ENCODE measurements around the gene WWOX.

WWOX gene

DNA sequence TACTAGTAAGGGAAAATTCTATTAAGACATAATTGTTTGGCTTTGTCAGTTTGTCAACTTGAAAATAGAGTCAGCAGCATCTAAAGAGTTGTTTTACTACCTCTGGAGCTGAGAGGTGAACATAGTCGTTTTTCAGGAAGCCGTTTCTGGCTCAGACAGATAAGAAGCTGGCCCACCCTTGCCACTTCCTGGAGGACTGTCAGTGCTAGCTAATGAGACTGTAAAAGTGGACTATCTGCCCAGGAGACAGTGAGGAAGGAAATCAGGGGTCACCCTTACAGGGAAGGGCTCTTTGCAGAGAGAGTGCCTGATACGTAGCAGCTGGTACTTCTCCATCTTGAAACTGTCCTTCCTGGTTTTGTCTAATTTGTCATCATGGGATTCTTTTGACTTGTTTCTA is 328.7 kb downstream of the WWOX start (continued):
- TF ChIP-seq, protein P1, sequence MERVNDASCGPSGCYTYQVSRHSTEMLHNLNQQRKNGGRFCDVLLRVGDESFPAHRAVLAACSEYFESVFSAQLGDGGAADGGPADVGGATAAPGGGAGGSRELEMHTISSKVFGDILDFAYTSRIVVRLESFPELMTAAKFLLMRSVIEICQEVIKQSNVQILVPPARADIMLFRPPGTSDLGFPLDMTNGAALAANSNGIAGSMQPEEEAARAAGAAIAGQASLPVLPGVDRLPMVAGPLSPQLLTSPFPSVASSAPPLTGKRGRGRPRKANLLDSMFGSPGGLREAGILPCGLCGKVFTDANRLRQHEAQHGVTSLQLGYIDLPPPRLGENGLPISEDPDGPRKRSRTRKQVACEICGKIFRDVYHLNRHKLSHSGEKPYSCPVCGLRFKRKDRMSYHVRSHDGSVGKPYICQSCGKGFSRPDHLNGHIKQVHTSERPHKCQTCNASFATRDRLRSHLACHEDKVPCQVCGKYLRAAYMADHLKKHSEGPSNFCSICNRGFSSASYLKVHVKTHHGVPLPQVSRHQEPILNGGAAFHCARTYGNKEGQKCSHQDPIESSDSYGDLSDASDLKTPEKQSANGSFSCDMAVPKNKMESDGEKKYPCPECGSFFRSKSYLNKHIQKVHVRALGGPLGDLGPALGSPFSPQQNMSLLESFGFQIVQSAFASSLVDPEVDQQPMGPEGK (CRISPR knock-in tag; IDR thresholded peaks at IDR 0.05; ENCODE audit: borderline replicate concordance) = no peak
- TF ChIP-seq PPARA (CRISPR knock-in tag; IDR thresholded peaks at IDR 0.05; ENCODE audit: borderline replicate concordance) = no peak
- TF ChIP-seq OSR1 (CRISPR knock-in tag; IDR thresholded peaks at IDR 0.05) = no peak
- no peak for TF ChIP-seq ZNF70 (CRISPR knock-in tag; IDR thresholded peaks at IDR 0.05)
- no peak for TF ChIP-seq ZFP3 (CRISPR knock-in tag; IDR thresholded peaks at IDR 0.05)
- no peak for TF ChIP-seq ARNTL (CRISPR knock-in tag; IDR thresholded peaks at IDR 0.05; ENCODE audit: borderline replicate concordance, low read depth)

DNA sequence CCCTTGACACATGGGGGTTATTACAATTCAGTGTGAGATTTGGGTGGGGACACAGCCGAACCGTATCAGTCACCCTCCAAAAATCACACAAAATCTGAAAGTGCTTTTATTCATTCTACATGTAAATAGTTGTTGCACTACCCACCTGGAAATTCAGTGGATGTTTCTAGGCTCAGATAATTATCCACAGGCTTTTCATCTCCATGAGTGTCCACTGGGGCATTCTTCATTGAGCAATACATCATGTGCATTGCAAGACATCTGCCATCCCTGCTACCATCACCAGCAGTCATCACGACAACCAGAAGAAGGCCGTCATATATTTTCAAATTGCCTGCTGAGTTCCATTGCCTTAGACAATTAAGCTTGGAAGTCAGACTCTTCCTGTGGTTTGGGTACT is 330.8 kb downstream of the WWOX start:
- no peak for ATAC-seq
- TF ChIP-seq, protein P2, sequence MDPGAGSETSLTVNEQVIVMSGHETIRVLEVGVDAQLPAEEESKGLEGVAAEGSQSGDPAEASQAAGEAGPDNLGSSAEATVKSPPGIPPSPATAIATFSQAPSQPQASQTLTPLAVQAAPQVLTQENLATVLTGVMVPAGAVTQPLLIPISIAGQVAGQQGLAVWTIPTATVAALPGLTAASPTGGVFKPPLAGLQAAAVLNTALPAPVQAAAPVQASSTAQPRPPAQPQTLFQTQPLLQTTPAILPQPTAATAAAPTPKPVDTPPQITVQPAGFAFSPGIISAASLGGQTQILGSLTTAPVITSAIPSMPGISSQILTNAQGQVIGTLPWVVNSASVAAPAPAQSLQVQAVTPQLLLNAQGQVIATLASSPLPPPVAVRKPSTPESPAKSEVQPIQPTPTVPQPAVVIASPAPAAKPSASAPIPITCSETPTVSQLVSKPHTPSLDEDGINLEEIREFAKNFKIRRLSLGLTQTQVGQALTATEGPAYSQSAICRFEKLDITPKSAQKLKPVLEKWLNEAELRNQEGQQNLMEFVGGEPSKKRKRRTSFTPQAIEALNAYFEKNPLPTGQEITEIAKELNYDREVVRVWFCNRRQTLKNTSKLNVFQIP (CRISPR knock-in tag; IDR thresholded peaks at IDR 0.05; ENCODE audit: borderline replicate concordance, low read depth) = no peak
- TF ChIP-seq, protein P3, sequence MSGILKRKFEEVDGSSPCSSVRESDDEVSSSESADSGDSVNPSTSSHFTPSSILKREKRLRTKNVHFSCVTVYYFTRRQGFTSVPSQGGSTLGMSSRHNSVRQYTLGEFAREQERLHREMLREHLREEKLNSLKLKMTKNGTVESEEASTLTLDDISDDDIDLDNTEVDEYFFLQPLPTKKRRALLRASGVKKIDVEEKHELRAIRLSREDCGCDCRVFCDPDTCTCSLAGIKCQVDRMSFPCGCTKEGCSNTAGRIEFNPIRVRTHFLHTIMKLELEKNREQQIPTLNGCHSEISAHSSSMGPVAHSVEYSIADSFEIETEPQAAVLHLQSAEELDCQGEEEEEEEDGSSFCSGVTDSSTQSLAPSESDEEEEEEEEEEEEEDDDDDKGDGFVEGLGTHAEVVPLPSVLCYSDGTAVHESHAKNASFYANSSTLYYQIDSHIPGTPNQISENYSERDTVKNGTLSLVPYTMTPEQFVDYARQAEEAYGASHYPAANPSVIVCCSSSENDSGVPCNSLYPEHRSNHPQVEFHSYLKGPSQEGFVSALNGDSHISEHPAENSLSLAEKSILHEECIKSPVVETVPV (CRISPR knock-in tag; IDR thresholded peaks at IDR 0.05) = no peak
- TF ChIP-seq BACH2 (CRISPR knock-in tag; IDR thresholded peaks at IDR 0.05; ENCODE audit: borderline replicate concordance) (no peak), ZFP3 (CRISPR knock-in tag; IDR thresholded peaks at IDR 0.05) (no peak), ZNF70 (CRISPR knock-in tag; IDR thresholded peaks at IDR 0.05) (no peak), OSR1 (CRISPR knock-in tag; IDR thresholded peaks at IDR 0.05) (no peak), PPARA (CRISPR knock-in tag; IDR thresholded peaks at IDR 0.05; ENCODE audit: borderline replicate concordance) (no peak)
- TF ChIP-seq, protein P4, sequence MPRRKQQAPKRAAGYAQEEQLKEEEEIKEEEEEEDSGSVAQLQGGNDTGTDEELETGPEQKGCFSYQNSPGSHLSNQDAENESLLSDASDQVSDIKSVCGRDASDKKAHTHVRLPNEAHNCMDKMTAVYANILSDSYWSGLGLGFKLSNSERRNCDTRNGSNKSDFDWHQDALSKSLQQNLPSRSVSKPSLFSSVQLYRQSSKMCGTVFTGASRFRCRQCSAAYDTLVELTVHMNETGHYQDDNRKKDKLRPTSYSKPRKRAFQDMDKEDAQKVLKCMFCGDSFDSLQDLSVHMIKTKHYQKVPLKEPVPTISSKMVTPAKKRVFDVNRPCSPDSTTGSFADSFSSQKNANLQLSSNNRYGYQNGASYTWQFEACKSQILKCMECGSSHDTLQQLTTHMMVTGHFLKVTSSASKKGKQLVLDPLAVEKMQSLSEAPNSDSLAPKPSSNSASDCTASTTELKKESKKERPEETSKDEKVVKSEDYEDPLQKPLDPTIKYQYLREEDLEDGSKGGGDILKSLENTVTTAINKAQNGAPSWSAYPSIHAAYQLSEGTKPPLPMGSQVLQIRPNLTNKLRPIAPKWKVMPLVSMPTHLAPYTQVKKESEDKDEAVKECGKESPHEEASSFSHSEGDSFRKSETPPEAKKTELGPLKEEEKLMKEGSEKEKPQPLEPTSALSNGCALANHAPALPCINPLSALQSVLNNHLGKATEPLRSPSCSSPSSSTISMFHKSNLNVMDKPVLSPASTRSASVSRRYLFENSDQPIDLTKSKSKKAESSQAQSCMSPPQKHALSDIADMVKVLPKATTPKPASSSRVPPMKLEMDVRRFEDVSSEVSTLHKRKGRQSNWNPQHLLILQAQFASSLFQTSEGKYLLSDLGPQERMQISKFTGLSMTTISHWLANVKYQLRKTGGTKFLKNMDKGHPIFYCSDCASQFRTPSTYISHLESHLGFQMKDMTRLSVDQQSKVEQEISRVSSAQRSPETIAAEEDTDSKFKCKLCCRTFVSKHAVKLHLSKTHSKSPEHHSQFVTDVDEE (CRISPR knock-in tag; IDR thresholded peaks at IDR 0.05) = no peak

DNA sequence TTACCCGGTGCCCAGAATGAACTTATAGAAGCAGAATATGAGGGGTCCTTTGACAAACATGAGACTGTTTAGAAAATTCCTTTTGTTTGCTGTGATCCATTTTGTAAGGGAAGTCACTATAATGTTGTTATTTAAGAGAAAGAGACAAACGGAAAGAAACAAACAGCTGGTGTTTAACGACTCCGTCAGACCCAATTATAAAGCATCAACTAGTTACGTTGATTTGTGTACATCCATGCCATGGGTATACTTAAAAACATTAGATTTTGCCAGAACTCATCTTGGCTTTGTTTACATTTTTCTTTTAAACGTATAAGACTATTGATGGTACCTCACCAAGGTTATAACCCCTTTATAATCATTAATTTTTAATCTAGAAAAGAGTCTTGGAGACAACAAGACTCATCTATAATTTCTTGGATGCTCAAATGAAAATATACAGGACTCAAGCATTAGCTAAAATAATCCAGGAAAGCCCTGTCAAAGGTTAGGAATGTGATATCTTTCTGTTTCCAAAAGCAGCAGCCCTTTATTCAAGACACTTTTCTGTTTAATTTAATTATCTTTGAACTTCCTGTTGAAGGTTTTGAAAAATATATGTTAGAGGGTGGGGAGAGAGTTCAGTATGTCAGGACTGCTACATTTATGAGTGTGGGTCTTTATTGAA is 331.7 kb downstream of the WWOX start:
- ATAC-seq = no peak
- TF ChIP-seq, protein P2 (CRISPR knock-in tag; IDR thresholded peaks at IDR 0.05; ENCODE audit: borderline replicate concordance, low read depth) = no peak
- TF ChIP-seq GLIS3 (CRISPR knock-in tag; IDR thresholded peaks at IDR 0.05) = no peak
- no peak for TF ChIP-seq ZNF8 (CRISPR knock-in tag; IDR thresholded peaks at IDR 0.05)
- TF ChIP-seq PPARA (CRISPR knock-in tag; IDR thresholded peaks at IDR 0.05; ENCODE audit: borderline replicate concordance) = no peak
- TF ChIP-seq, protein P5, sequence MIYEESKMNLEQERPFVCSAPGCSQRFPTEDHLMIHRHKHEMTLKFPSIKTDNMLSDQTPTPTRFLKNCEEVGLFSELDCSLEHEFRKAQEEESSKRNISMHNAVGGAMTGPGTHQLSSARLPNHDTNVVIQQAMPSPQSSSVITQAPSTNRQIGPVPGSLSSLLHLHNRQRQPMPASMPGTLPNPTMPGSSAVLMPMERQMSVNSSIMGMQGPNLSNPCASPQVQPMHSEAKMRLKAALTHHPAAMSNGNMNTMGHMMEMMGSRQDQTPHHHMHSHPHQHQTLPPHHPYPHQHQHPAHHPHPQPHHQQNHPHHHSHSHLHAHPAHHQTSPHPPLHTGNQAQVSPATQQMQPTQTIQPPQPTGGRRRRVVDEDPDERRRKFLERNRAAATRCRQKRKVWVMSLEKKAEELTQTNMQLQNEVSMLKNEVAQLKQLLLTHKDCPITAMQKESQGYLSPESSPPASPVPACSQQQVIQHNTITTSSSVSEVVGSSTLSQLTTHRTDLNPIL (CRISPR knock-in tag; IDR thresholded peaks at IDR 0.05; ENCODE audit: low read depth) = no peak
- no peak for TF ChIP-seq TOX (CRISPR knock-in tag; IDR thresholded peaks at IDR 0.05; ENCODE audit: borderline replicate concordance)
- no peak for TF ChIP-seq ISL1 (CRISPR knock-in tag; IDR thresholded peaks at IDR 0.05)
- no peak for TF ChIP-seq ZFP30 (CRISPR knock-in tag; IDR thresholded peaks at IDR 0.05)
- no peak for TF ChIP-seq TCF4 (CRISPR knock-in tag; IDR thresholded peaks at IDR 0.05; ENCODE audit: borderline replicate concordance)
- TF ChIP-seq ARNTL (CRISPR knock-in tag; IDR thresholded peaks at IDR 0.05; ENCODE audit: borderline replicate concordance, low read depth) = no peak
- TF ChIP-seq BACH2 (CRISPR knock-in tag; IDR thresholded peaks at IDR 0.05; ENCODE audit: borderline replicate concordance) = no peak
- TF ChIP-seq ESRRG (CRISPR knock-in tag; IDR thresholded peaks at IDR 0.05) = no peak
- TF ChIP-seq ZNF565 (CRISPR knock-in tag; conservative IDR thresholded peaks at IDR 0.05; ENCODE audit: low read depth) = no peak
- TF ChIP-seq, protein P4 (CRISPR knock-in tag; IDR thresholded peaks at IDR 0.05) = no peak
- no peak for TF ChIP-seq ZC3H10 (CRISPR knock-in tag; IDR thresholded peaks at IDR 0.05)
- TF ChIP-seq, protein P1 (CRISPR knock-in tag; IDR thresholded peaks at IDR 0.05; ENCODE audit: borderline replicate concordance) = no peak
- no peak for TF ChIP-seq OSR1 (CRISPR knock-in tag; IDR thresholded peaks at IDR 0.05)

All from SK-N-SH treated with all-trans-retinoic acid at 6 μM for 48 hours (cell line).